ENCODE measurements around the gene GALNT9.

DNA sequence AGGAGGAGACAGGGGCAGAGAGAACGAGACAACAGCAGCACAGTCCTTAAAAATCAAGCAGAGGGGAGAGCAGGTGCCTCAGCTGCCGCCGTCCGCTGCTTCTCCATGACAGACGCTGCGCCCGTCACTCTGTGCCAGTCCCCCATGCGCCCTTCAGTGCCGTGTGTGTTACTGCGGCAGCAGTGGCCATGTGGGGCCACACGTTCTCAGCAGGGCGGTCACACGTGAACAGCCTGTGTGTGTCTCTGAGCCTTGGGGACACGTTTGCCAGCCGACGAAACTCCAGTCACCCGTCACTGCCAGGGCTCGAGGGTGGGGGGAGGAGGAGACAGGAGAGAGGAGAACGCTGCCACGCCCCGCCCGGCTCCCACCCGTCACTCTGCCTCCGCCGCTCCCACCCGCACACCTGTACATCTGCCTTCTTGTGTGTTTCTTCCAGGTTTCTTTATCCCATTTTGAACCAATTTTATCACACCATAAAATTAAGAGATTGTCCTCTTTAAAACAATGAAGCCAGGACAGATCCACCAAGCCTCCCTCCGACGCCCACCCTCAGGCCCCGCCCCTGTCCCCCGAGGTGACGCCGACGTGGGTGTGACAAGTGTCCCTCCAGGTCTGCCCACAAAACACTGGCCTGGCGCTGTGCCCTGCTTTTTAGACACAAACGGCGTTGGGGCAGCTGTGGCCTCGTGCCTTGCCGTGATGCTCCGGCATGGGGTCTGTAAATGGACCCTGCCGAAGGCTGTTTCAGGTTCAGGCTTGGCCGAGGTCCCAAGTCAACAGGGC is 58.2 kb downstream of the GALNT9 start:
- TF ChIP-seq CTCF (IDR thresholded peaks at IDR 0.05) (no peak), ZFX (IDR thresholded peaks at IDR 0.05; ENCODE audit: borderline replicate concordance) (no peak)

Measured in 22Rv1 (cell line).